Mesothelial cell of epicardium (in vitro differentiated cells): Measurements from ENCODE around the gene MTUS2. TPM values are rescaled to one million over a fixed set of nuclear protein-coding genes. Genes with fewer than 3 reads are reported as not detected.
"Not testable (repeated sequence)": the region's sequence is repeated elsewhere in the genome, so short reads cannot be mapped to it uniquely, and the experiment has no call there.

Experiments
- DNase-seq, 2 experiments: peaks; one replicate each; pipeline ENCODE4 v3.0.0; 2021; ENCODE audit warnings: low spot score in 2 of 2; ENCODE audit not compliant: unreplicated experiment in 2 of 2
- H3K27ac Mint-ChIP-seq: 2 replicates; pipeline ENCODE4 v1.8.0; 2021; ENCODE audit warnings: mixed read lengths
- H3K27me3 Mint-ChIP-seq: 2 replicates; pipeline ENCODE4 v1.8.0; 2021; ENCODE audit warnings: low read depth, mixed read lengths
- H3K36me3 Mint-ChIP-seq: 2 replicates; pipeline ENCODE4 v1.8.0; 2021; ENCODE audit warnings: mixed read lengths
- H3K4me1 Mint-ChIP-seq: 2 replicates; pipeline ENCODE4 v1.8.0; 2021; ENCODE audit warnings: mixed read lengths
- H3K4me3 Mint-ChIP-seq: 2 replicates; pipeline ENCODE4 v1.8.0; 2021; ENCODE audit warnings: mild to moderate bottlenecking, moderate library complexity, mixed read lengths
- H3K9me3 Mint-ChIP-seq: 2 replicates; pipeline ENCODE4 v1.8.0; 2021; ENCODE audit warnings: mixed read lengths
- total RNA-seq: library from RNA; stranded (reverse); gene quantifications from 3 replicates; pipeline ENCODE4 v1.2.1, GENCODE V29; 2021
- TF ChIP-seq, protein P1 (sequence below): fragments of 200-600 bp; sonication (generic); IDR thresholded peaks from one replicate; pipeline ENCODE4 v1.5.0; 2021; ENCODE audit warnings: antibody characterized with exemption; ENCODE audit not compliant: unreplicated experiment

MTUS2 gene
- total RNA-seq, 1 donor from 2014 or later: 1.4 TPM

DNA sequence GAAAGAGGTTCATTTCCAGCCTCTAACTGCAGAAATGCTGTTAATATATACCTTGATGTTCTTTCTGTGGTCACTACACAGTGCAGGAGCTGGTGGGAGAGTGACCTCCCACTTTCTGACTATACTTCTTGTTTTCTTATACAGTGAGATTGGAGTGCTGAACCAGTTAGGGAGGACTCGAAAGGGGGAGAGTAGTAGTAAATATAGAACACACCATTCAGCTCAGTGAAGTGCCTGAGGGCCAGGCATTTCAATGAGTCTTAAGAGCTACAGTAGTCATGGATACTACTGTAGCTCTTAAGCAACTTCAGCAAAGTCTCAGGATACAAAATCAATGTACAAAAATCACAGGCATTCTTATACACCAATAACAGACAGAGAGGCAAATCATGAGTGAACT, 372.9 kb downstream of the MTUS2 start:
- H3K27me3 Mint-ChIP-seq: no peaks in the 10 kb centered on the region
- H3K4me3 Mint-ChIP-seq: no peak overlapping the region
- peaks cover 1% of the 10 kb centered on the region for H3K36me3 Mint-ChIP-seq
- H3K9me3 Mint-ChIP-seq: peaks cover 42% of the 10 kb centered on the region
- TF ChIP-seq, protein P1, sequence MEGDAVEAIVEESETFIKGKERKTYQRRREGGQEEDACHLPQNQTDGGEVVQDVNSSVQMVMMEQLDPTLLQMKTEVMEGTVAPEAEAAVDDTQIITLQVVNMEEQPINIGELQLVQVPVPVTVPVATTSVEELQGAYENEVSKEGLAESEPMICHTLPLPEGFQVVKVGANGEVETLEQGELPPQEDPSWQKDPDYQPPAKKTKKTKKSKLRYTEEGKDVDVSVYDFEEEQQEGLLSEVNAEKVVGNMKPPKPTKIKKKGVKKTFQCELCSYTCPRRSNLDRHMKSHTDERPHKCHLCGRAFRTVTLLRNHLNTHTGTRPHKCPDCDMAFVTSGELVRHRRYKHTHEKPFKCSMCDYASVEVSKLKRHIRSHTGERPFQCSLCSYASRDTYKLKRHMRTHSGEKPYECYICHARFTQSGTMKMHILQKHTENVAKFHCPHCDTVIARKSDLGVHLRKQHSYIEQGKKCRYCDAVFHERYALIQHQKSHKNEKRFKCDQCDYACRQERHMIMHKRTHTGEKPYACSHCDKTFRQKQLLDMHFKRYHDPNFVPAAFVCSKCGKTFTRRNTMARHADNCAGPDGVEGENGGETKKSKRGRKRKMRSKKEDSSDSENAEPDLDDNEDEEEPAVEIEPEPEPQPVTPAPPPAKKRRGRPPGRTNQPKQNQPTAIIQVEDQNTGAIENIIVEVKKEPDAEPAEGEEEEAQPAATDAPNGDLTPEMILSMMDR: no peak
- DNase-seq: no peak
- no peaks in the 10 kb centered on the region for H3K4me1 Mint-ChIP-seq
- no peak overlapping the region for H3K27ac Mint-ChIP-seq

DNA sequence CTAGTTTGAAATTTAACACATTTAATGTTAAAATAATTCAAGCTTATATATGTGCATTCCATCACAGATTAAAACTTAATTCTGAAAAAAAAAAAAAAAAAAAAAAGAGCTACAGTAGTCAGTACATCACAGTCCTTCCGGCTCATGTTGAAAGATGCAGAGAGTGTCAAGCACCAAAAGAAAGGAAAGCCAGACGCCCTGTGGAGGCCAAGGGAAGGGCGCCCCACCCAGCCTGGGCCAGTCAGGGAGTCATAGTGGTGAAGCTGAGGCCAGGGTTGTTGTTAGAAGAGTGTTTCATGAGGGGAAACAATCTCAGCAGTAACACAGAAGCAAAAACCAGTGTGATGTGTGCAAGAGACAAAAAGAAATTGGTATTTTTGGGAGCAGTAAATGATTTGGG, 375.3 kb downstream of the MTUS2 start:
- Mint-ChIP-seq H3K27me3 (no peaks in the 10 kb centered on the region), H3K9me3 (peaks cover 55% of the 10 kb centered on the region), H3K36me3 (peaks cover 1% of the 10 kb centered on the region), H3K27ac (no peak overlapping the region), H3K4me1 (no peaks in the 10 kb centered on the region), H3K4me3 (no peak overlapping the region)
- TF ChIP-seq, protein P1: no peak
- DNase-seq: no peak

DNA sequence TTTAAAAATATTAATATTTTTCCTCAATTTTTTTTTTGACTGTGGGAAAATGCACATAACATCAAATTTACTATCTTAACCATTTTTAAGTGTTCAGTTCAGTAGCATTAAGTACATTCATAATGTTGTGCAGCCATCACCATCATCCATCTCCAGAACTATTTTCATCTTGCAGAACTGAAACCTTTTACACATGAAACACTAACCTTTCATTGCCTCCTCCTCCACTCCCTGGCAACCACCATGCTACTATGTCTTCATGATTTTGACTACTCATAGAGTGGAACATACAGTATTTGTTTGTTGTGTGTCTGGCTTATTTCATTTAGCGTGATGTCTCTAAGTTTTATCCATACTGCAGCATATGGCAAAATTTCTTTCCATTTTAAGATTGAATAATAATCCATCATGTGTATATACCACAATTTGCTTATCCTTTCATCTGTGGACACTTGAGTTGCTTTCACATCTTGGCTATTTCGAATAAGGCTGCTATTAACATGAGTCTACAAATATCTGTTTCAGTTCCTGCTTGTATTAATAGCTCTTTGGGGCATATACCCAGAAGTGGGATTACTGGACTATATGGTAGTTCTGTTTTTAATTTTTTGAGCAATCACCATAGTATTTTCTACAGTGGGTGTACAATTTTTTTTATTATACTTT, 376.4 kb downstream of the MTUS2 start:
- Mint-ChIP-seq H3K9me3 (peaks cover 59% of the 10 kb centered on the region), H3K4me3 (no peak overlapping the region), H3K4me1 (no peaks in the 10 kb centered on the region), H3K27me3 (no peaks in the 10 kb centered on the region), H3K27ac (no peak overlapping the region), H3K36me3 (peaks cover 1% of the 10 kb centered on the region)
- no peak for DNase-seq
- TF ChIP-seq, protein P1: no peak

- not testable (repeated sequence) for H3K36me3 Mint-ChIP-seq, H3K4me3 Mint-ChIP-seq, H3K27ac Mint-ChIP-seq, H3K4me1 Mint-ChIP-seq, H3K27me3 Mint-ChIP-seq, DNase-seq
- H3K9me3 Mint-ChIP-seq: peaks cover 64% of the 10 kb centered on the region
Observed at GRCh38 chr13:29202753-29203152, 382.6 kb downstream of the MTUS2 start.

- TF ChIP-seq, protein P1: no peak
- no peak for DNase-seq
- H3K36me3 Mint-ChIP-seq: peaks cover 1% of the 10 kb centered on the region
- no peak overlapping the region for H3K27ac Mint-ChIP-seq
- no peaks in the 10 kb centered on the region for H3K27me3 Mint-ChIP-seq
- H3K4me1 Mint-ChIP-seq: no peaks in the 10 kb centered on the region
- no peak overlapping the region for H3K4me3 Mint-ChIP-seq
- peaks cover 65% of the 10 kb centered on the region for H3K9me3 Mint-ChIP-seq
Observed at GRCh38 chr13:29204651-29205050, 384.5 kb downstream of the MTUS2 start.

DNA sequence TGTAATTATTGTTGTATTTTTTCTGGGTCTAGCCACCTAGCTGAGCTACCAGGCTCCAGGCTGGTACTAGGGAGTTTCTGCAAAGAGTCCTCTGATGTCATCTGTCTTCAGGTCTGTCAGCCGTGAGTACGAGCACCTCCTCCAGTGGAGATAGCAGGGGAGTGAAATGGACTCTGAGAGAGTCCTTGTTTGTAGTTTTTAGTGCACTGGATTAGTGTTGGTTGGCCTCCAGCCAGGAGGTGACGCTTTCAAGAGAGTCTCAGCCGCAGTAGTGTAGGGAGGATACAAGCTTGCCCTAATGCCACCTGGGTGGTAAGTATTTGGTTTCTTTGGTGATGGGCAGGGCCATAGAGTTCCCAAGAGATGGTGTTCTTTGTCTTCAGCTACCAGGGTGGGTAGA, 390.5 kb downstream of the MTUS2 start:
- Mint-ChIP-seq H3K36me3 (no peaks in the 10 kb centered on the region), H3K4me3 (no peak overlapping the region), H3K9me3 (peaks cover 67% of the 10 kb centered on the region), H3K27ac (no peak overlapping the region), H3K27me3 (peaks cover 3% of the 10 kb centered on the region), H3K4me1 (no peaks in the 10 kb centered on the region)
- TF ChIP-seq, protein P1: no peak
- no peak for DNase-seq

DNA sequence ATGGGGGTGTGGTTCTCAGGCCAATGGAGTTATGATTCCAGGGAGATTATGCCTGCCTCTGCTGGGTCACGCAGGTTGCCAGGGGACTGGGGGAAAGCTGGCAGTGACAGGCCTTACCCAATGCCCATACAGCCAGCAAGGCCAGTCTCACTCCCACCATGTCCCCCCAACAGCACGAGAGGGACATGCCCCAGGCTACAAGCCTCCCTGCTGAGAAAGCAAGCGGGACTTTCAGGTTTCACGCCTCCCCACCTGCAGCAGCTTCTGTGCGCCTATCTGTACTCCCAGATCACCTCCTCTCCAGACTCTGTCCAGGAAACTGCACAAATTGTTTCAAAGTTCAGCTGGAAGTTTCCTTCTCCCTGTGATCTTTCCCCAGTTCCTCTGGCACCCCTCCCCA, 391.0 kb downstream of the MTUS2 start:
- H3K36me3 Mint-ChIP-seq, H3K4me1 Mint-ChIP-seq: not testable (repeated sequence)
- peaks cover 63% of the 10 kb centered on the region for H3K9me3 Mint-ChIP-seq

More for the DNA sequence above, 391.0 kb downstream of the MTUS2 start:
- H3K27me3 Mint-ChIP-seq, DNase-seq, H3K4me3 Mint-ChIP-seq, H3K27ac Mint-ChIP-seq: not testable (repeated sequence)
